Prostate gland (tissue), 2 donors: Measurements from ENCODE around the gene HDAC10. TPM values are rescaled to one million over a fixed set of nuclear protein-coding genes. Genes with fewer than 3 reads are reported as not detected.

Experiments used
- DNase-seq: peaks from one replicate; pipeline ENCODE4 v3.0.0-alpha.2; 2019; ENCODE audit warnings: low spot score
- H3K27ac ChIP-seq, 2 donors: fragments of 200-600 bp; sonication (generic); 2 replicates each; pipeline ENCODE4 v1.5.1; 2017 to 2019
- H3K27me3 ChIP-seq: fragments of 200-600 bp; sonication (generic); replicated peaks from 2 replicates; pipeline ENCODE4 v1.5.1; 2019; ENCODE audit not compliant: insufficient read depth
- H3K36me3 ChIP-seq, 2 donors: fragments of 200-600 bp; sonication (generic); 1 replicate in 1 of 2; 2 replicates in 1 of 2; pipeline versions ENCODE4 v1.5.1 to v1.8.1; 2017 to 2019
- H3K4me1 ChIP-seq: fragments of 200-600 bp; sonication (generic); replicated peaks from 2 replicates; pipeline ENCODE4 v1.5.1; 2019
- H3K4me3 ChIP-seq, 2 donors: fragments of 200-600 bp; sonication (generic); 2 replicates each; pipeline ENCODE4 v1.5.1; 2017 to 2019
- H3K9me3 ChIP-seq: fragments of 200-600 bp; sonication (generic); 2 replicates; pipeline ENCODE4 v1.5.1; 2017
- POLR2A ChIP-seq: fragments of 450-650 bp; IDR thresholded peaks from one replicate; pipeline ENCODE4 v1.6.1; 2016; ENCODE audit warnings: antibody characterized with exemption, mild to moderate bottlenecking
- POLR2AphosphoS5 ChIP-seq: sonication (generic); formaldehyde crosslinking; IDR thresholded peaks from one replicate; pipeline ENCODE4 v1.6.1; 2017; ENCODE audit warnings: antibody characterized with exemption
- WGBS: methylation state at CpG from one replicate; pipeline ENCODE4 v1.1.5; 2018; 5-methylcytosine and 5-hydroxymethylcytosine counted together
- intact Hi-C: fragments of 100-400 bp; cut with DNase I; formaldehyde crosslinking; loops from one replicate; pipeline ENCODE4 v1.14.2; 2022
- total RNA-seq, 2 donors: library from RNA; depleted of rRNA; stranded (reverse); fragments of >200 nt; gene quantifications; one replicate each; pipeline ENCODE4 v1.1.0, GENCODE V29; 2016
- TF ChIP-seq, protein P1 (sequence below), 4 experiments: fragments of 200-600 bp in 2 of 4; fragments of 450-650 bp in 2 of 4; sonication (generic) in 2 of 4; IDR thresholded peaks; 1 replicate in 3 of 4; 2 replicates in 1 of 4; pipeline ENCODE4 v1.5.1; 2016 to 2019; ENCODE audit warnings: antibody characterized with exemption in 4 of 4, mild to moderate bottlenecking in 2 of 4, moderate library complexity in 2 of 4

The HDAC10 gene
- total RNA-seq, 2 donors from 2014 or later = 36.9 to 41.3 TPM

DNA sequence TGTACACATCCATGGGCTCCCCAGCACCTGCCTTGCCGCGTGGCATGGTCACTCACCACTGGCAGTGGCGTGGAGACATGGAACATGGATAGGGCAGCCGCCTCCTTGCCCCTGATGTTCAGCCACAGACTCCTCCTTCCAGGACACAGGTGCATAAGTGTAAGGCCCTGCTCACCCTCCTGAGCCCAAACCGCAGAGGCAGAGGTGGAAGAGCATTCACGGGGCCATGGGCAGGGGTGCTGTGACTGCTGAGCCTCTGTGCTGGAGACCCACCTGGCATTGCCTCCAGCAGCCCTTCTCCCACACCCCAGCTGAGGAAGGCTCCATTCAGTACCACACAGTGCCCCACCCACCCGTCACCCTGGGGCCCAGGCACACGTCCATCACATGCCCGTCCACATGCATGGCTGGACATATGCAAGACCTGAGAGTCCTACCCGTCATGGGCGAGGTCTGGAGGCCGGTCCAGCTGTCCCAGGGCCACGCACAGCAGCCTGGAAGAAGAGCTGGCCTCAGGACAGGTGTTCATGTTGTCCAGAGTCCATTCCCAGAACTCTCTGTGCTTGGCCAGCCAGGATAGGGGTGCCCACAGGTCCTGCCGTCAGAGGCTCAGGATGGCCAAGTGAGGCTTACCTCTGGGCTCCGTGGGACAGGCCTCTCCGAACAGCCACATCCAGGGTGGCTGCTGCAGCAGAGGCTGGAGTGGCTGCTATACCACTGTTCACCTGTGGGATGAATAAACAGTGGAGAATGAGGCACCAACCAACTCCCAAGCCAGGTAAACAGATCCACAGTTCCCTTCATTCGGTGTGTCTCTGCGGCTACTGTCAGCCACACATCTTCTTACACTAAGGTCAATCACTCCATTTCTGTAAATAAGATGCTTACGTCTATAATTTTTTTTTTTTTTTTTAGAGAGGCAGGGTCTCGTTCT is 4.6 kb downstream of the HDAC10 start:
- H3K4me1 ChIP-seq = peaks cover 23% of the 10 kb centered on the region
- no peak overlapping the region for H3K27ac ChIP-seq
- H3K4me3 ChIP-seq = peak overlapping the region in 1 of 2 donors; percentile 95
- intact Hi-C loops = no loop called here
- 83% methylated on average over 18 of the region's 20 CpGs for WGBS
- TF ChIP-seq POLR2A = no peak
- no peak for TF ChIP-seq POLR2AphosphoS5
- TF ChIP-seq, protein P1, sequence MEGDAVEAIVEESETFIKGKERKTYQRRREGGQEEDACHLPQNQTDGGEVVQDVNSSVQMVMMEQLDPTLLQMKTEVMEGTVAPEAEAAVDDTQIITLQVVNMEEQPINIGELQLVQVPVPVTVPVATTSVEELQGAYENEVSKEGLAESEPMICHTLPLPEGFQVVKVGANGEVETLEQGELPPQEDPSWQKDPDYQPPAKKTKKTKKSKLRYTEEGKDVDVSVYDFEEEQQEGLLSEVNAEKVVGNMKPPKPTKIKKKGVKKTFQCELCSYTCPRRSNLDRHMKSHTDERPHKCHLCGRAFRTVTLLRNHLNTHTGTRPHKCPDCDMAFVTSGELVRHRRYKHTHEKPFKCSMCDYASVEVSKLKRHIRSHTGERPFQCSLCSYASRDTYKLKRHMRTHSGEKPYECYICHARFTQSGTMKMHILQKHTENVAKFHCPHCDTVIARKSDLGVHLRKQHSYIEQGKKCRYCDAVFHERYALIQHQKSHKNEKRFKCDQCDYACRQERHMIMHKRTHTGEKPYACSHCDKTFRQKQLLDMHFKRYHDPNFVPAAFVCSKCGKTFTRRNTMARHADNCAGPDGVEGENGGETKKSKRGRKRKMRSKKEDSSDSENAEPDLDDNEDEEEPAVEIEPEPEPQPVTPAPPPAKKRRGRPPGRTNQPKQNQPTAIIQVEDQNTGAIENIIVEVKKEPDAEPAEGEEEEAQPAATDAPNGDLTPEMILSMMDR (IDR thresholded peaks at IDR 0.05) = no peak
- no peaks in the 10 kb centered on the region for H3K9me3 ChIP-seq
- H3K27me3 ChIP-seq = no peaks in the 10 kb centered on the region
- DNase-seq = no peak
- H3K36me3 ChIP-seq = no peaks in the 10 kb centered on the region

DNA sequence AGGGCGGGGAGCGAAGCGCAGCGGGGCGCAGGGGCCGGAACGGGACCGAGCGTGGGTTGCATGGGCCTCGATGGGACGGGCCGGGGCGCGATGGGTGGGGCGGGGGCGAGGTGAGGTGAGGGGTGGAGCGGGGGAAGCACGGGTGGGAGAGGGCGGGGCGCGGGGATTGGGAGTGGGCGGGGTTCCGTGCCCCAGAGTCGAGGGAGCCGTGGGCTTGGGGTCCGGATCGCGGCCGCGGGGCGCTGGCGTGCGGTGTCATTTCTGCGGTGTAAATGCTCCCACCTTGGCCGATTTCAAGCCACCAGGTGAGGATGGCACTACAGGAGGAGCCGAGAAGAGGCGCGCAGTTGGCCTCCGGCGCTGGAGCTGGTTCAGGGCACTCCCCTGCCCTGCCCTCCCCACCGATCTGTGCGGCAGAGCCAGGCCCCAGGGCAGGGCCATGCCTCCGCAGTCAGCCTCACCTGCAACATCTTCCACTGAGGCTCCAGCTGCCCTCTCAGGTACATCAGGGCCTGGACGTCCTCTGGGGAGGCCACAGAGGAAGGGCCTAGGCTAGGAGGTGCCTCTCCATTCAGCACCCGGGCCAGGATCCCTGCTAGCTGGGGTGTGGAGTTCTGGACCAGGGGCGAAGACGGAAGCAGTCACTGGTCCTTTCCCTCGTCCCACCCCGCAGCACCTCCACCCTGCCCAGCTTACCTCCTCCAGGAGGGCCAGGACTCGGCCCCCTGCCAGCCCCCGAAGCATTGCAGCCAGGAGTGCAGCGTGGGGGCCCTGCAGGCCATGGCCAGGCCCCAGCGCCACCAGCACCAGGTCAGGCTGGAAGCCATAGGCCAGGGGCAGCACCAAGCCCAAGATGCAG is 5.6 kb downstream of the HDAC10 start:
- Histone ChIP-seq H3K9me3 (no peaks in the 10 kb centered on the region), H3K4me3 (peak overlapping the region; percentile 80 to 95), H3K27me3 (no peaks in the 10 kb centered on the region), H3K4me1 (peaks cover 24% of the 10 kb centered on the region), H3K36me3 (no peaks in the 10 kb centered on the region), H3K27ac (peak overlapping the region; percentile 85 to 88)
- WGBS = 11% methylated on average over 49 of the region's 53 CpGs
- TF ChIP-seq POLR2A = no peak
- intact Hi-C loops = no loop called here
- DNase-seq = no peak

- H3K27ac ChIP-seq = peak within 1 kb of the TSS; percentile 85 to 88
- peaks cover 0 to 3% of the 10 kb centered on the region in 2 donors for H3K36me3 ChIP-seq
- peaks cover 16% of the 10 kb centered on the region for H3K4me1 ChIP-seq
- peak within 1 kb of the TSS; percentile 80 to 95 for H3K4me3 ChIP-seq
- no peaks in the 10 kb centered on the region for H3K9me3 ChIP-seq
- H3K27me3 ChIP-seq = no peaks in the 10 kb centered on the region
- TF ChIP-seq POLR2A (peak; percentile 68), POLR2AphosphoS5 (peak; percentile 98)
- TF ChIP-seq, protein P1 (IDR thresholded peaks at IDR 0.05) = peak in 3 of 4 experiments; percentile 11 to 49 (median 47)
- intact Hi-C loops = no loop called here
- peak; percentile 96 for DNase-seq
- WGBS = under 1% methylated on average over 54 of the region's 76 CpGs
Observed at GRCh38 chr22:50244420-50245213, 6.4 kb downstream of the HDAC10 start, which contains the start of gene TUBGCP6. TSS of gene TUBGCP6 (minus strand) at chr22:50245023. CDS start at chr22:50244459, 564 bp downstream.

DNA sequence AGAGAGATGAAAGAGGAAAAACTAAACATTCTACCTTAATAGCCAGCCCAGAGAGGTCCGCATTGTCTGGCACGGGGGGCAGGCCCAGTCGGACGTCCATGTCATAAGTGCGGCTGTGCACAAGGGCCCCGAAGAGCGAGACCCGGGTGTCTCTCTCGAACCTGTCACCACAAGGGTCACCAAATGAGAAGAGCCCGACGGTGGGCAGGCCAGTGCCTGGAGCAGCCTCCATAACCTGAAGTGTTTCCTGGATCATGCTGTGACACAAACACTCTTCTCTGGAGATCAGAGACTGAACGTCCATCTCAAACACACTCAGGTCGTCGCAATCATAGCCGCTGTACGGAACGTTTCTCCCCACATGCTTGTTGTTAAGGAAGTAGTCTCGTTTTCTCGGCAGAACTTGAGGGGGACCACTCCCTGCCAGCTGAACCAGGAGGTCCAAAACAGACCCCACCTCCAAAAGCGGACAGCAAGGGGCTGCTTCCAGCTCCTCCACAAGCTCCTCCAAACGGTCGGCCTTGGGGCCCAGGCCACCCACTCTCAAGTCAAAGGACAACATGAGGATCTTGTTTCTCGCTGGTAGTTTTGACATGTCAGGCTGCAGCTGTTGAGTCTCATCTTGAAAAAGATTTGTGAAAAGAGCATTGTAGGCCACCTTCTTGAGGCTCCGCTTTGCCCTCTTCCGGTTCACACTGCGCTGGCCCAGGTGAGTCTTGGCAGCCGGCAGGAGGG is 7.2 kb downstream of the HDAC10 start:
- Histone ChIP-seq H3K27me3 (no peaks in the 10 kb centered on the region), H3K36me3 (peaks cover 0 to 3% of the 10 kb centered on the region in 2 donors), H3K4me3 (peak overlapping the region; percentile 80 to 95), H3K9me3 (no peaks in the 10 kb centered on the region), H3K27ac (peak overlapping the region; percentile 85 to 88), H3K4me1 (peaks cover 16% of the 10 kb centered on the region)
- DNase-seq = no peak
- 18% methylated on average over 27 of the region's 27 CpGs for WGBS
- TF ChIP-seq, protein P1 (IDR thresholded peaks at IDR 0.05) = no peak
- TF ChIP-seq POLR2AphosphoS5 = no peak
- no peak for TF ChIP-seq POLR2A
- intact Hi-C loops = no loop called here
